MM.1S (cell line): ENCODE results near the gene POLR2M.
A peak's percentile ranks its signal among the peaks of the same experiment; 100 is the strongest.

Source experiments
- DNase-seq: peaks from one replicate; pipeline ENCODE4 v3.0.0-alpha.2; 2015
- H2AFZ ChIP-seq: fragments of 300-600 bp; sonication (generic); 2 replicates; pipeline ENCODE4 v1.6.0; 2016; ENCODE audit warnings: antibody characterized with exemption, low read length
- H3F3A ChIP-seq: fragments of 300-600 bp; sonication (generic); 2 replicates; pipeline ENCODE4 v1.6.1; 2016; ENCODE audit warnings: mild to moderate bottlenecking, antibody characterized with exemption, low read length, moderate library complexity, mixed read lengths; ENCODE audit not compliant: insufficient read depth
- H3K27ac ChIP-seq: fragments of 300-600 bp; sonication (generic); 2 replicates; pipeline ENCODE4 v1.5.1; 2016; ENCODE audit warnings: mild to moderate bottlenecking, low read length
- H3K27me3 ChIP-seq: fragments of 300-600 bp; sonication (generic); replicated peaks from 2 replicates; pipeline ENCODE4 v1.6.0; 2016; ENCODE audit warnings: low read length; ENCODE audit not compliant: insufficient read depth
- H3K36me3 ChIP-seq: fragments of 300-600 bp; sonication (generic); replicated peaks from 2 replicates; pipeline ENCODE4 v1.6.1; 2016; ENCODE audit warnings: mild to moderate bottlenecking, low read length, mixed read lengths; ENCODE audit not compliant: insufficient read depth
- H3K4me1 ChIP-seq: fragments of 300-600 bp; sonication (generic); 2 replicates; pipeline ENCODE4 v1.6.1; 2016; ENCODE audit warnings: low read length, mixed read lengths
- H3K4me2 ChIP-seq: fragments of 300-600 bp; sonication (generic); 2 replicates; pipeline ENCODE4 v1.6.0; 2016; ENCODE audit warnings: low read depth, low read length
- H3K4me3 ChIP-seq: fragments of 300-600 bp; sonication (generic); 2 replicates; pipeline ENCODE4 v1.5.1; 2016; ENCODE audit warnings: low read length, mixed read lengths
- H3K79me2 ChIP-seq: fragments of 300-600 bp; sonication (generic); 2 replicates; pipeline ENCODE4 v1.6.1; 2016; ENCODE audit warnings: mixed run types, low read length, mixed read lengths
- H3K9ac ChIP-seq: fragments of 300-600 bp; sonication (generic); 2 replicates; pipeline ENCODE4 v1.6.1; 2016; ENCODE audit warnings: low read length, mixed read lengths
- H3K9me2 ChIP-seq: fragments of 300-600 bp; sonication (generic); replicated peaks from 2 replicates; pipeline ENCODE4 v1.6.1; 2016; ENCODE audit warnings: mild to moderate bottlenecking, low read length, mixed read lengths; ENCODE audit not compliant: insufficient read depth
- H3K9me3 ChIP-seq: fragments of 300-600 bp; sonication (generic); replicated peaks from 2 replicates; pipeline ENCODE4 v1.6.1; 2016; ENCODE audit warnings: mild to moderate bottlenecking, low read length, mixed read lengths; ENCODE audit not compliant: insufficient read depth
- H4K20me1 ChIP-seq: fragments of 300-600 bp; sonication (generic); 2 replicates; pipeline ENCODE4 v1.6.1; 2016; ENCODE audit warnings: mild to moderate bottlenecking, low read length, moderate library complexity, mixed read lengths; ENCODE audit not compliant: insufficient read depth
- EZH2 ChIP-seq: fragments of 300-600 bp; sonication (generic); optimal IDR thresholded peaks from 2 replicates; pipeline ENCODE3; 2017; ENCODE audit warnings: low read depth, mild to moderate bottlenecking, antibody characterized with exemption, low read length, mixed read lengths
- EZH2phosphoT487 ChIP-seq: fragments of 300-600 bp; sonication (generic); IDR thresholded peaks from 2 replicates; pipeline ENCODE4 v1.6.1; 2018; ENCODE audit warnings: antibody characterized with exemption, low read length
- TF ChIP-seq, protein P1 (sequence below): fragments of 300-600 bp; sonication (generic); IDR thresholded peaks from 2 replicates; pipeline ENCODE4 v1.5.1; 2016; ENCODE audit warnings: antibody characterized with exemption, low read length, mixed read lengths

POLR2M gene

GRCh38 chr15:57705746-57706404, 639 bp upstream of the POLR2M start:
- Histone ChIP-seq H3K4me1 (peaks cover 25% of the 10 kb centered on the region), H3K36me3 (peaks cover 14% of the 10 kb centered on the region; the same call in 1 of the 2 replicates), H3K9me3 (no peaks in the 10 kb centered on the region), H3K9ac (peak overlapping the region; percentile 98), H3K27ac (peak overlapping the region; percentile 75; the same call in 1 of the 2 replicates), H2AFZ (peak overlapping the region; percentile 99), H3K4me3 (peak overlapping the region; percentile 89), H3K9me2 (no peaks in the 10 kb centered on the region), H3K27me3 (no peaks in the 10 kb centered on the region), H3K79me2 (peaks cover 46% of the 10 kb centered on the region), H3K4me2 (peak overlapping the region; percentile 61), H3F3A (peaks cover 4% of the 10 kb centered on the region; the same call in 1 of the 2 replicates), H4K20me1 (no peaks in the 10 kb centered on the region)
- no peak for TF ChIP-seq EZH2
- TF ChIP-seq EZH2phosphoT487, result no peak
- TF ChIP-seq, protein P1, sequence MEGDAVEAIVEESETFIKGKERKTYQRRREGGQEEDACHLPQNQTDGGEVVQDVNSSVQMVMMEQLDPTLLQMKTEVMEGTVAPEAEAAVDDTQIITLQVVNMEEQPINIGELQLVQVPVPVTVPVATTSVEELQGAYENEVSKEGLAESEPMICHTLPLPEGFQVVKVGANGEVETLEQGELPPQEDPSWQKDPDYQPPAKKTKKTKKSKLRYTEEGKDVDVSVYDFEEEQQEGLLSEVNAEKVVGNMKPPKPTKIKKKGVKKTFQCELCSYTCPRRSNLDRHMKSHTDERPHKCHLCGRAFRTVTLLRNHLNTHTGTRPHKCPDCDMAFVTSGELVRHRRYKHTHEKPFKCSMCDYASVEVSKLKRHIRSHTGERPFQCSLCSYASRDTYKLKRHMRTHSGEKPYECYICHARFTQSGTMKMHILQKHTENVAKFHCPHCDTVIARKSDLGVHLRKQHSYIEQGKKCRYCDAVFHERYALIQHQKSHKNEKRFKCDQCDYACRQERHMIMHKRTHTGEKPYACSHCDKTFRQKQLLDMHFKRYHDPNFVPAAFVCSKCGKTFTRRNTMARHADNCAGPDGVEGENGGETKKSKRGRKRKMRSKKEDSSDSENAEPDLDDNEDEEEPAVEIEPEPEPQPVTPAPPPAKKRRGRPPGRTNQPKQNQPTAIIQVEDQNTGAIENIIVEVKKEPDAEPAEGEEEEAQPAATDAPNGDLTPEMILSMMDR, result no peak
- no peak for DNase-seq

- Histone ChIP-seq H3K79me2 (peaks cover 46% of the 10 kb centered on the region), H3K4me2 (peak overlapping the region; percentile 61), H4K20me1 (no peaks in the 10 kb centered on the region), H3K4me1 (peaks cover 22% of the 10 kb centered on the region), H3K4me3 (peak overlapping the region; percentile 89), H2AFZ (no peak overlapping the region), H3K27me3 (no peaks in the 10 kb centered on the region), H3K27ac (no peak overlapping the region), H3K9me2 (no peaks in the 10 kb centered on the region), H3F3A (peaks cover 4% of the 10 kb centered on the region; the same call in 1 of the 2 replicates), H3K9me3 (no peaks in the 10 kb centered on the region), H3K9ac (no peak overlapping the region), H3K36me3 (peaks cover 20% of the 10 kb centered on the region)
- TF ChIP-seq EZH2, result no peak
- TF ChIP-seq, protein P1, result no peak
- no peak for DNase-seq
Observed at GRCh38 chr15:57708047-57708446, 1.5 kb downstream of the POLR2M start.

- no peak for TF ChIP-seq EZH2
- TF ChIP-seq EZH2phosphoT487, result no peak
- TF ChIP-seq, protein P1, result no peak
- H3K4me1 ChIP-seq, result no peaks in the 10 kb centered on the region
- H3K9me3 ChIP-seq, result no peaks in the 10 kb centered on the region
- no peak overlapping the region for H3K27ac ChIP-seq
- H3K36me3 ChIP-seq, result 0 out of 2 replicates have a peak, but pooled peaks cover 3% of the 10 kb centered on the region
- H3K4me3 ChIP-seq, result no peak overlapping the region
- H3K27me3 ChIP-seq, result no peaks in the 10 kb centered on the region
- H3K9me2 ChIP-seq, result no peaks in the 10 kb centered on the region
- no peak for DNase-seq
- no peaks in the 10 kb centered on the region for H3K79me2 ChIP-seq
- peaks cover 3% of the 10 kb centered on the region; the same call in 1 of the 2 replicates for H3F3A ChIP-seq
- H3K9ac ChIP-seq, result no peak overlapping the region
- H4K20me1 ChIP-seq, result no peaks in the 10 kb centered on the region
- no peak overlapping the region for H3K4me2 ChIP-seq
- no peak overlapping the region for H2AFZ ChIP-seq
Observed at GRCh38 chr15:57718309-57718708, 11.8 kb downstream of the POLR2M start.
